GM19395 (cell line): ENCODE data around the gene CYBA.

Experiments
- ATAC-seq: cut with Tn5 transposase; IDR thresholded peaks from one replicate; pipeline ENCODE4 v1.9.1; 2021; ENCODE audit warnings: mild to moderate bottlenecking, moderate library complexity; ENCODE audit not compliant: unreplicated experiment

CYBA gene

DNA sequence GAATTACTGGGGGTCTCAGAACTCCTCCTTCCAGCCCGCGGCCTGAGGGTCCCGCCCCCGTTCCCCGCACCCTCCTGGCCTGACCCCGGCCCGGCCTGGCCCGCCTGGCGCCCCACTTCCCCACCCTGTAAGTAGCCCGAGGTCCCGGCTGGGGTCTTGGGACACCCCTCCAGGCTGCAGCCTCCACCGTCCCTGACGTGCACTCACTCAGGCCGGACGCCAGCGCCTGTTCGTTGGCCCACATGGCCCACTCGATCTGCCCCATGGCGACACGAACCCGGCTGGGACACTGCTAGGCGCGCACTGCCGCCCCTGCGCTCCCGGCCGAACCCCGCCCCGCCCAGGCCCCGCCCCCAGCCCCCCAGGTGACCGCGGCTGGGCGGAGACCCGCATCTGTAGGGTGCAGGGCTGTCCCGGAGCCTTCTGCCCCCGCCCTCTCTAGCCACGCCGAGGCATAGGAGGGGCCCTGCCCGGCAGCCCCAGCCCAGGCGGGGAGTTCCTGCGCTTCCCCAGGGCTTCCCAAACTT is at the start of gene CYBA:
CYBA (minus strand) TSS at position 305 of the 527 bp plus-strand sequence; CDS start at position 265, 40 bp downstream.
- peak; percentile 74 for ATAC-seq

DNA sequence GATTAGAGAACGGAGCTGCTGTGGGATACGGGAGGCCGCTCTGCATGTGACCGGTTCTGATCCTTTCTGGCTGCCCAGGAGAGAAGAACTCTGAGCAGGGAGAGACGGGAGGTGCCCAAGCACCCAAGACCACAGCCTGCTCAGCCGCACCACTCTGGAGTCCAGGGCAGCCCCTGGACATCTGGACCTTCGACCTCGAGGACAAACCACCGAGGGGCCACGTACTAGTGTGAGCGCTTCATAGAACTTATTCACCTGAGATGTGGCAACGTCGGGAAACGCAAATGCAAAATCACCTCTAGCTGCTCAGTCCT is 49.4 kb upstream of the CYBA start:
- no peak for ATAC-seq

DNA sequence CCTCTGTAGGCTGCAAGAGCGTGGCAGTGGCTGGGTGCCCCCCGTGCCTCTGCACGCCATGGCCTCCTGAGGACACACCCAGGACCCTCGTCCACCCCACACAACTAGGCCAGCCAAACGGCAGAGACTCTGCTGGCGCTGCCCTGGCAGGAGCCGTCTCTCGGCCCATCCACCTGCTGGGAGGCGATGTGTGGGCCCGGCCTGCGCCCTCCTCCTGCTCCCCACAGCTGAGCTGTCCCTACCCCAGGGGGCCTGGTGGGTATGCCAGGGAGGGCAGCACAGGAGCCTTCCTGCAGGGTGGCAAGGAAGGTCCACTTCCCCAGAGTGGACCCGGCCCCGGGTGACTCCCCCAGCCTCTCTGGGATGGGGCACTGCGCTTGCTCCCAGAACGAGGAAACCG is 48.3 kb upstream of the CYBA start:
- no peak for ATAC-seq

DNA sequence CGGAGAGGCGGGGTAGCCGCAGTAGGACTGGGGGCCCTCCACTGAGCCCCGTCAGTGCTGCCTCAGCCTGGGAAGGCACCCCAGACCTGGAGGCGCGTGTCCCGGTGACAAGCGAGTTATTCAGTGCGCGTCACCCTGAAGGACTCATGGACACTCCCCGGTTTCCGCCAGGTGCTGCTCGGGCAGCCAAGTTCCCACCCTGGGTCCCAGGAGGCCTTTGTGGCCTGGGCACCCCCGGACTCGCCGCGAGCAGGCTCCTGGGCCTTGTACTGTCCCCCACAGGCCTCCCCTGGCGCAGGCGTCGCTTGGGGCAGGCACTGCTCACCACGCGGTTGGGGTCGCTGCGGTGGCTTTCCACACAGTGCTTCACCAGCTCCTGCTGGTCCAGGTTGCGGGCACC is 47.8 kb upstream of the CYBA start:
- no peak for ATAC-seq

DNA sequence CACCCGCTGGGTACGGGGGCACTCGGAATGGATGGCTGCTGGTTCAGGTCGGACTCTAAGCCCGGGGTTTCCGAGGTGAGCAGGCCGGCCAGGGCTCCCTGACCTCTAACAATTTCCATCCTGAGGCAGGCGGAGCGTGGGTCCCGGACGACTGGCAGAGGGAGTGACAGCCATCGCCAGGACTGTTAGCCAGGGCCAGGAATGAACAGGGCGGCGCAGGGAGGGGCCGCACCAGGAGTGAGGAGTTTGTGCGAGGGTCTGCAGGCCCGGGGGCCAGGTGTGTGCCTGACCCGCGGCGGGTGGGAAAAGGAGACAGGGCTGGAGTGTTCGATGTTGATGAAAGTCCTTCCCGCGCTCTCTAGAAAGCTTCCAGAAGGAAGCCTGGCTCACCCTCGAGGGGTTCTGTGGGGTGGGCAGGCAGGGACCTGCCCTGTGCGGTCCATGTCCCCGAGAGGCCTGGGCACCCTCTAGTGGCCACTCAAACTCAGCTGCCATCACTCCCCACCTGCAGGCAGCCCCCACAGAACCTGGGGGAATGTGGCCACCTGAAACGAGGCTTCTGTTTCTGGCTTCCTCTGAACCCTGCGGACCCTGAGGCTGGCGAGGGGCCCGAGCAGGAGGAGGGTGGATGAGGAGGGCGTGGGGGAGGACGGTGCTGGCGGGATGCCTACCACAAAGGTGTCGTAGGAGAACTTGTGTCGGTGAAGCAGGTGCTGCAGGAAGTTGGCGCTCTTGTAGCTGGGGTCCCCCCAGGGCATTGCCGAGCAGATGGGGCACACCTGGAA is 47.2 kb upstream of the CYBA start:
- no peak for ATAC-seq

DNA sequence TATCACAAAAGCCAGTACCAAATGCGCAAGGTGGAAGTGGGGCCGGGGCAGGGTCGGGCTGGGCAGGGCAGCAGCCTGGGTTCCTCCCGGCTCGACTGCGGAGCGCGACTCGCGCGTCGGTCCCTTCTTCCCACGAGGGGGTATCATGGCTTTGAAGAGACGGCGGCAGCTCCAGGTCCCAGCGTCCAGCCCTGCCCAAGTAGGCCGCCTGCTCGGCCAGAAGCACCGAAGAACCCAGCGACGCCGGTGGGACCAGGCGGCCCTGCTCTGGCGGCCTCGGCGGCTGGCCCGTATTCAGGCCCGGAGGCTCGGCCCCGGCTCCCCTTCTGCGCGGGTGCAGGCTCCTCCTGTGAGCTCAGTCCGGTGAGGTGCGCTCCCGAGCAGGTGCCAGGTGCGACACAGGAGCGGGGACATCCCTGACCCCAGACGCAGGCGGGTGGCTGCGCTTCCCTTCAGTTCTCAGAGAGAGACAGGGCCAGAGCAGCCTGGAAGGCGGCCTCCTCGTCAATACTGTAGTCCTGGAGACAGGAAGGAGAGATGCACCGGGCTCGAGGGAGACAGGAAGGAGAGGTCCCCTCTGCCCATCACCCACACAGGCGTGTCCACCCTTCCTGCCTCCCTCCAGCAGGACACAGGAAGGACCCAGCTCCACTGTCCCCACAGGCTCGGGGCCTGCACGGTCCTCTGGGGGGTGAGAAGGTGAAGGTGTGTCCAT is 46.4 kb upstream of the CYBA start:
- ATAC-seq, result no peak

DNA sequence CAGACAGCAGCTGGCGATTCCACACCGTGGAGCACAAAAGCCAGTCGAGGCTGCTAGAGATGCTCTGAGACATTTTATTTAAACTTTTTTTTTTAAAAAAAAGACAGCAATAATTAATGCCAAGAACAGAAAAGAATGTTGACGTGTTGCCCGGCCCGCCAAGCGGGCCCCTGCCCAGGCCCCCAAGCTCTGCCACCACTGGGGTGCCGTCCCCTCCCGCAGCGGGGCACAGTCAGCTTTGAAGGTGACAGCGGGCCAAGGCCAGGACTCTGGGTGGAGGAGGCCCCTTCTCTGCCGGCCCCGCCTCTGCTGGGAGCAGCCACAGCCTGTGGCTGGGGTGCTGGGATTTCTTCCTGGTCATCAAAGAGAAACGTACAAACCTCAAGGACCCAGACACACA is 45.6 kb upstream of the CYBA start:
- no peak for ATAC-seq

DNA sequence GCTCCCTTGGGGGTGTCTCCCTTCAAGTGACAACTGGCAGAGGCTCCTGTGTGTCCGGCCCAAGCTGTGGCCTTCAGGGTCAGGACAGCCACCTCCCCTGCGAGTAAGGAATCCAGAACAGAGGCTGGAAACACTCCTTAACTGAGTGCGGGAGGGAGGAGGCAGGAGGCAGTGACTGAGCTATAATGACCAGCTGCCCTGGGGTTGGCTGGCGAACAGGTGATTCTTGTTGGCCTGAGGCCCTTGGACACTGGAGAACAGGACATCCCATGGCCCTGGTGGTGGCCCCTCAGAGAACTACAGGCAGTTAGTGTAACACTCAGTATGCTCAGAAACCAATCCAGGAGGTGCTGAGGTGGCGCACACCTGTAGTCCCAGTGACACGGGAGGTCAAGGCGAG is 44.9 kb upstream of the CYBA start:
- ATAC-seq, result no peak

DNA sequence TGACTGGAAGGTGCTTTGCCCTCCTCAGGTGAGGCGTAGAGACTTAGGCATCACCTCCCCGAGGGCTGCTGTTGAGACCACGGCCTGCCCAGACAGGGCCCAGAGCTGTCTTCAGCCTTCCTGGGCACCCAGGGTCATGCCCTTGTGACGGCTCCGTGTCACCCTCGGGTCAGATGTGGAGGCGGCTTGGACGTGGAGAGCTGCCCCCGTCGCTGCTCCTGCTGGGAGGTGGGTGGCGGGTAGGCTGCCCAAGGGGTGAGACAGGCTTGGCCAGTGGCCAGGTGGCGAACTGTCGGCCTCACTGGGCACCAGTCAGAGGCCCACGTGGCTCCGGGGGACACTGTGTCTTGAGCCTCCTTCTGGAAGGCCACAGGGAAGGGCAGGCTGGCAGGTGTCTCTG is 44.4 kb upstream of the CYBA start:
- no peak for ATAC-seq

DNA sequence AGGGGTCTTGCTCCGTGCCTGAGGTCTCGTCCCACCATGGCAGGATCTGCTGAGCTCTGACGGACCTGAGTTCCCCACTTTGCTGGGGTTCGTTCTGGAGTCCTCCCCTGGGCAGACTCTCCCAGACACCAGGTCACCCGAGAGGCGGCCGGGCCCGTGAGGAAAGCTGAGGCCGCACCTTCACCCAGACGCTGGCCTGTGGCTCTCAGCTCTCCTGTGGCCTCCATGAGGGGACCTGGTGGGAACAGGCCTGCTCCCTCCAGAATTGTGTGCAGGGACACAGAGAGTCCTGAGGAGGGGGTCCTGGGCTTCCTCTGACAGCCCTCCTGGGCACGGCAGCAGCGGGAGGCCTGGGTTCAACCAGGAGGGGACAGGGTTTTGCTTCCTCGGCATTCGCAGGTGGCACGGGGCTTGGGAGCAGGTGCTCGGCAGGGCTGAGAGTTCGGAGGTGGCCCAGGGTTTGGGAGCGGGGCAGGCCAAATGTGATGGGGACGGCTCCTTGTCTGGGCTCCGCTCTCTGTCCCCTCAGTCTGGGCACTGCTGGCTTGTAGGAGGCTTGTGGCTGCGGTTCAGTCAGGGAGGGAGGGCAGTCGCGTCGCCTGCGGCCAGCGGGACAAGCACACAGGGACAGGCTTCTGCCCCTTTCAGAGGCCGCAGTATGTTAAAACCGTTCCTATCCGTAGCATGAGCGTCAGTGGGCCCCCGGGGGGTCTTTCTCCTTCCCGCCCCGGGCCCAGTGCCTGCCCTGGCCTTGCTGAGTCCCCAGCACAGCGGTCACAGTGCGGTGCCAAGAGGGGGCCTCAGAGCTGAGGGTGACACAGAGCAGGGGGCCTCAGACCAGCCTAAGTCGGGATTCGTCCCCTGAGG is 43.6 kb upstream of the CYBA start:
- ATAC-seq, result no peak

DNA sequence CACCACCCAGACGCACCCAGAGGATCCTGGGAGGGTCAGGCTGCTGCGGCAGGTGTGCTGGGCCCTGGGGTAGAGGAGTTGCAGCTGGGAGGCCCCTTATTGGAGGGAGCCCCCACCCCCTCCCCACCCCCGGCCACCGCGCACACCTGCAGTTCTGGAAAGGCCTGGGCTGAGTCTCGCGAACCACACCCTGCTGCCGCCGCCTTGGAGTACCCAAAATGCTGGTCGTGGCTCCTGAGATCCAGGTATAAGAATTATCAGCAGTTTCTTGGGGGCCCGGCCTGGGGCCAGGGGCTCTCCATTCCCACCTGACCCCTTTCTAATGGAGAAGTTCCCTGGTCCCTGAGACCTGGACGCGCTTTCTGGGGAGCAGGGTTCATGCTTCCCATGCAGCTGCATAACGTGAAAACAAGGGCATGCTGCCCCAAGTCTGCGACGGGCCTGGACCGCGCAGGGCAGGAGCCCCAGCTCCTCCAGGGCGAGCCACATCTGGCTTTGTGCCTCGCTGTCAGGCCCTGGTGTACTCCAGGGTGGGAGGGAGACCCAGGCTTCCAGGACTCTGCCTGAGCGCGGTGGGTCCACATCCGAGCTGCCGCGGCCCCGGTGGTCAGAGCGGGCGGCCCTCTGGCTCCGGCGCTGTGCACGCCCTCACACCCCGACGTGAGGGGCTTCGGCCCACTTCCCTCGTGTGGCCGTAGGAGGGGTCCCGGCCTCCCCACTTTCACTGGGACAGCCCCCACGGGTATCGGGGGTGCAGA is 42.7 kb upstream of the CYBA start:
- ATAC-seq, result no peak

DNA sequence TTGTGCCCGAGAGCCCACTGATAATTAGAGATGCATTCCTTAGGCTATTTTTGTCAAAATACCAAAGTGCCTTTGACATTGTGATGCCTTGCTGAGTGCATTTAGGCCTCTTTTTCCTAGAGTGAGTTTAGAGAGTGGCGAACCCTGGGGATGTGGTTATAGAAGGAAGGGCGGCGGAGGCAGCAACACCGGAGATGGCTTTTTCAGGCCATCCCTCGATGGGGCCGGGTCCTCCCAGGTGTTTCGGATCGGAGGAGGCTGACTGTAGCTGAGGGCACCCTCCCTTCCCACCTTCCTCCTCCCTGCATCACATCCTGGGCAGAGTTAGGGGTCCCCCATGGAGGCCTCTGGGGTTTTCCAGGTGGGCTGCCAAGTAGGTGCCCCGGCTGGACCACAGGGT is 42.0 kb upstream of the CYBA start:
- no peak for ATAC-seq

DNA sequence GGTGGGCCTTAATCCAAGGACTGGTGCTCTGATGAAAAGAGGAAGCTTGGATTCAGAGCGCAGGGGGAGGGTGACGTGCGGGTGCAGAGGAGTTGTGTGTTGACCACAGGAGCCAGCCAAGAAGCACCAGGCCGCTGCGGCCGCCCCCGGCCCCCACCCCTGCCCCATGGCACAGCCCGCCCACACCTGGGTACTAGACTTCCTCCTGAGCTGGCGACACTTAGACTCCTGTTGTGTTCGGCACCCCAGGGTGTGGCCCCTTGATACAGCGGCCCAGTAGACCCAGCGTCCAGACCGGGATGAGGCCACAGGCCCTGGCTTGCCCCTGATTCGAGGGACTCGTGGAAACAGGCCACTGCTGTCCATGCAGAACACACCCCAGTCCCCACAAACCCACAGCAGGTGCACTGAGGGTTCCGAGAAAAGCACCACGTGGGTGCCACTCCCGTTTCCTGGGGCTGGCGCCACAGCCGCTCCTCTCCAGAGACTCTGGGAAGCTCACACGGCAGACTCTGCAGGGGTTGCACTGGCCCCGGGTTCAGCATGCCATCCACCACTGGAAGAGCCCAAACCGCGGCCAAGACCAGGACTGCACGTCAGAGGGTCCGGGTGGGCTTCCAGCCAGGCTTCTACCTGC is 41.2 kb upstream of the CYBA start:
- ATAC-seq, result no peak

DNA sequence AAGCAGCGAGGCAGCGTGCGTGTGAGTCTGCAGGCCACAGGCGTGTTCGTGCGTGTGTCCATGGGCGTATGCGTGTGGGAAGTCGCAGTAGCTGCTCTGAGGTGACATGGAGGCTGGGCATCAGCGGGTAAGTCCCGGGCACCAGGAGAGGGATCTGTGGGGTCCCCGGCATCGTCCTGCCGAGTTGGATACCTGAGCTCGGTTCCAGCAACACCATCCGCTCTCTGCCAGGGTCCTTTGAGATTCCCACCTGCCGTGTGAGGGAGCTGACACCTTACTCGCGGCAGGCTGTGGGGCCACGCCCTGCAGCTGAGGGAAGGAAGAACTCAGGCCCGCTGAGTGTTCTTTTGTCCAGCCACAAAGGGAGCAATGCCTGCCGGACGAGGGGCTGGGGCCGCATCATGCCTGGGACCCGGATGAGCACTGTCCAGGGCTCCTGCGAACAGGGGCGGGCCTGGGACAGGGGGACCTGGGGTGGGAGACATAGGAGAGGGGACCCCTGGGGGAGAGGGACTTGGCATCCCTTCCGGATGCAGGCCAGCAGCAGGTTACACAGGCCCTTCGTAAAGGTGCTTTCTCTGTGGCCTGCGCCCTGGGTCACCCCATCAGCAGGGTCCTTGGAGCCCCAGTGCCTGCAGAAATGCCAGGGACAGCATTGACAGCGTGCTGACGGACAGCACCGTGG is 40.4 kb upstream of the CYBA start:
- no peak for ATAC-seq

DNA sequence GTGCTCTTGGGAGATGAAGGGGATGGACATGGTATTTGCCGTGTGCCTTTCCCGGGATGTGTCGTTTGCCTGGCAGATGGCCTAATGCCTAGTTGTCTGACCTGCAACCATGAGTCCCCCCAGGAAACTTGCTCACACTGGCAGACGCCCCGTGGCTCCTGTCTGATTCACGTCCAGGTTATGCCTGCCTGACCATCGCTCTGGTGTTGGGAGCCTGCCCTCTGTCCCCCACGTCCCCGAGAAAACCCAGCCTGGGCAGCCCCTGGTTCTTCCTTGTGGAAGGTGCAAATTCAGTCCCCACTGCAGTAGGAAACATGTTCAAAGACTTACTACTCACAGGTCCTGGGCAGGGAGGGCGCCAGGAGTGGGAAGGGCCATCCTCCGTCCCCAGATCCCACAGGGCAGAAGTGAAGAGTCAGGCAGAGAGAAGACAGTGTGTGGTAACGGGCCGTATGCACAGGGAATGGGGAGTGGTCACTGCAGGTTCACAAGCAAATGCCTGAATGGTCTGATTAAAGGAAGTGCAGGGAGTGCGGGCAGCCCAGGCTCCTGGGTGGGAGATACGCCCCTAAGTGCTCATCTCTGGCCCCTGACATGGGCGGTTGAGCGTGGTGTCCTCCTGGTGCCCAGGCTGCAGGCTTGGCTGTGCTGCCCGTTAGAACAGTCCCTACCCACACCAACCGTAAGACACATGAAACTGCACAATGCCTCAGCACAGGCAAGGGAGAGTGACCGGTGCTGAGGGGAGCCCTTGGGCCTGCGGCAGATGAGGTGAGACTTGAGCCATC is 39.7 kb upstream of the CYBA start:
- no peak for ATAC-seq

DNA sequence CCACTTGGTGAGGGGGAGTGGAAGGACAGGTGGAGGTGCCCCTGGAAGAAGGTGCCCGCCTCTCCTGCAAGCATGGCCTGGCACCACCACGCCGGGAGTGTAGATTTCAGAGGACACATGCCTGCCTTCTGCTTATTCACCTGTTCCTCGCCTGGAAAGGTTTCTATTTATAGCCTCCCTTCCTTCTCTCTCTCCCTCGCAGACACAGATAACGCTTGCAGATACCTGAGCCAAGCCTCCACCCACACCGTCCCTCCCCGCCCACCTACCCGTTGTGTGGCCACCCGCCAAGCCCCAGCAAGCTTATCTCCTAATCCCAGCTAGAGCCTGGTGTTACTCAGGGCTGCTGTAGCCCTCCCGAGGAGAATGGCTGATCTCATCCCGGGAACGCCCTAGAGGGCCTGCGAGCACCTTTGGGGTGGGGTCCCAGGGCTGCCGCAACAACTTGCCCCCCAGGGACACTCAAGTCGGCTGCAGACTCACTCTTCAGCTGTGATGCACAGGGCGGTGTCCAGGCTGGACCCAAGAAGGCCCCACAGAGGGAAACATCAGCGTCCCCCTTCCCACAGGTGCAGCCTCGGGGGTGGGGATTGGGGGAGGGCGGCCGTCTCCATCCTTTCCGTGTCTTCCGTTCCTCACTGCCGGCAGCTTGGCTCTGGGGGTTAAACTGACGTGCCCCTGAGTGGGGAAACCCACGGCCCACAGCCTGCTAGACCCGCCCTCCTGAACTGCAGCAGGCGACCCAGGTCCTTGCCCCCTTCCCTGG is 37.3 kb upstream of the CYBA start:
- ATAC-seq, result no peak

DNA sequence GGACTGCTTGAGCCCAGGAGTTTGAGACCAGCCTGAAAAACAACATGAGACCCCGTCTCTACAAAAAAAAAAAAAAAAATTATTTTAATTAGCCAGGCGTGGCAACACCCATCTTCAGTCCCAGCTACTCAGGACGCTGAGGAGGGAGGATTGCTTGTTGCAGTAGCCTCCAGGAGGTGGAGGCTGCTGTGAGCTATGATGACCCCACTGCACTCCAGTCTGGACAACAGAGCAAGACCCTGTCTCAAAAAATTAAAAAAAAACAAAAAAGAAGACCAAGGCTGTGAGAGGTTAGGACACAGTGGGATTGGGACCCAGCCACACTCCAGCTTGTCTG is 36.8 kb upstream of the CYBA start:
- no peak for ATAC-seq

DNA sequence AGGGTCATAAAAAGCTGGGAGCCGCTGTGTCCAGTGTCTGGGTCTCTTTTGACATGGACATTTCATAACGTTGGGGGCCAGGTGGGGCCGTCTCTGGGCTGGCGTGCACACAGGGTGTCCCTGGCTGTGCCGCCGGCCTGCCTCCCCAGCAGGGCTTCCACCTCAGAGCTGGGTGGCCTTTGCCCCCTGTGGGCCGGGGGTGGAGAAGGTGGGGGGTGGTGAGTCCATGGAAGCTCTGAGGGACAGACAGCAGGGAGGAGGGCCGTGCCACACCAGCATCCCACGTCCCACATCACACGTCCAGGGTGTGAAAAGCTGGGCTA is 36.4 kb upstream of the CYBA start:
- ATAC-seq, result no peak
